Stimulated activated CD4-positive, alpha-beta T cell treated with anti-CD3 and anti-CD28 coated beads, Interleukin-4, amount 100 ng/mL, for 4 hours (primary cell): Measurements from ENCODE around the gene GLRA1.
"Not testable (repeated sequence)": the region's sequence is repeated elsewhere in the genome, so short reads cannot be mapped to it uniquely, and the experiment has no call there.

Experiments
- DNase-seq, 2 experiments: peaks; one replicate each; pipeline ENCODE4 v3.0.0-alpha.2; 2020

Gene GLRA1

GRCh38 chr5:151881621-151882225 lies 42.9 kb downstream of the GLRA1 start:
- DNase-seq = no peak

DNA sequence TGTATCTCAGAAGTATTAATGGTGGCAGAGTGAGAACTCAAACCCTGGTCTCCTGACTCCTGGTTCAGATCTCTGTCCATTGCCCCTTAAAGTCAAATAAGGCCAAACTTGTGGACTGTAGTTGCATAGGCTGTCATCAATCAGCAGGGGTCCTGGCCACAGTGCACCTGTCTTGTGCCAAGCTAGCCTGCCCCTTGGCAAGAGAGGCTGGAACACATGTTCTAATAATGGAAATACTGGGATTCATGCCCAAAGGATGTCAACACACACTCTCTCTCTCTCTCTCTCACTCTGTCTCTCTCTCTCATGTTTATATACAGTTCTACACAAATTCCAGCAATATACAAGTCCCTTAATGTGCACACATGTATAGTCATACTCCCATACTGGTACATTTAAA lies 44.3 kb downstream of the GLRA1 start:
- no peak for DNase-seq

GRCh38 chr5:151873701-151874100 lies 51.0 kb downstream of the GLRA1 start:
- no peak for DNase-seq

- no peak for DNase-seq
Observed at GRCh38 chr5:151872701-151873100, 52.0 kb downstream of the GLRA1 start.

DNA sequence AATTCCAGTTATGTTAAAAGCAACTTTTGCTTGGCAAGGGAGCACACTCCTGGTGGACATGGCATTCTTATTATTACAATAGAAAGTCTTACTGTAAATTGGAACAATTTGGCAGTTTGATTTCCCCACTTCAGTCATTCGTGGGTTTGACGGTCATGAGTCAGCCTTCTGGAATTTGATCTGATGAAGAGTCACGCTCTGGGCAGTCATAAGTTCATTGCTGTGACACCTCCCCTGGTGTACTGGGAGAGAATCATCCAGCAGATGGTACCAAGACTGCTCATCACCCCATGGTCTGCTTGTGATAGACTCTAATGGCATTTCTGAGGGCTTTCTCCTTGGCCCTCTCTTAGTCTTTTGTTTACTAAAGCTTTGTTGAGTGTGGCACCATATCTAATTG lies 53.8 kb downstream of the GLRA1 start:
- DNase-seq = no peak

- no peak for DNase-seq
Observed at GRCh38 chr5:151870271-151870670, 54.4 kb downstream of the GLRA1 start.

DNA sequence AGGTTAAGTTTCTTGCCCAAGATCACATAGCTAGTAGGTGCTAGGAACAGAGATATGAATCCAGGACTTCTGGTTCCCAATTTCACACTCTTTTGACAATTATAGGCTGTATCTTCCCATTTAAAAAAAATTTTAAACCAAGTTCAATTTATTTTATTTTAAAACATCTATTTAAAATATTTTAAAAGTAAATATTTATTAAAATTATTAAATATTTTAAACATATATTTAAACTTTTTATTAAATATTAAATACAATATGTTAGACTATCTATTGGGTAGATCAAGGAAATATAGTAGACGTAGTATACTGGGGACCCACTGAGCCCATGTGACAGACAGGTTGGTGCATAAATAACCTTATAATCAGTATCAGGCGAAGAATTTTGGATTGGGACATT lies 54.8 kb downstream of the GLRA1 start:
- no peak for DNase-seq

DNA sequence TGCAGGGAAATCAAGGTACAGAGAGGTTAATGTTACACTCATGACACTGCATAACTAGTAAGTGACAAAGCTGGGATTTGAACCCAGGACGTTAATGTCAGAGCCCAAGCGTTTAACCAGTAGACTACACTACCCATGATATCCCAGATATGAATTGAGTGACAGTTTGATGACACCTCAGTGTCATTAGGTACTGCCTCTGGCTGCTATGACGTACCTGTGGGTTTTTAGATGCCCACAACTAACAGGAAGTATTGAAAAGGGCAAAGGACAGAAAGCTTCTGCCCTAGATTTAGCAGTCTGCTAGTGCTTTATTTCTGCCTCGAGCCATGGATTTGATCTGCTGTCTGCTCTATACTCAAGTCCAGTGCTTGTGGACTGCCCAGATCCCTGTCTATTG lies 56.2 kb downstream of the GLRA1 start:
- DNase-seq = no peak

DNA sequence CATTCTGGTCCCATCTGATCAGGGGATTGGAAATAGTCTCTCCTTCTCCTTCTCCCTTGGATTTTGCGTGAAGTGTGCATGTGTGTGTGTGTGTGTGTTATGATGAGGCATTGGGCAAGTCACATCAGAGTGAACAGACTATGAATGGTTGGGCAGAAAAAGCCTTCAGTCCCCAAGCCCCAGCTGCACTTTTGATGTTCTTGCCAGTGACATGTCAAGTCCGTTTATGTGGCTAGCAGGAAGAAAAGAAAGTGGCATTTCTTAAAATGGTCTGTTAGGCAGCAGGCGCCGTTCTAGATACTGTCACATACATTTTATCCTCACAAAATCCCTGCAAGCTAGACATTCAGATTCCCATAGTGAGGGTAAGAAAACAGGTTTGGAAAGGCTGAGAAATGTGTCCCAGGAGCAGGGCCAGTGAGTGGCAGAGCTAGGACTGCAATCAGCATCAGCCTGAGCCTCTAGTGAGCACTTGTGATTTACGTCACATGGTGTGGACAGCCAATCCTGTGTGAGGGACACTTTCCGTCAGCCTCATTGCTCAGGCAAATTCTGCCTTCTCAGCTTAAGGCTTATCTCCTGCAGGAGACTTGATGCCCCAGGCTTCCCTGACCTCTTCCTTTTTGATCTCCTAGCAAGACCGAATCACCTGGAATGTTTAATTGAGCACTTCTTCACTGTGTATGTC lies 60.4 kb downstream of the GLRA1 start:
- DNase-seq = no peak

DNA sequence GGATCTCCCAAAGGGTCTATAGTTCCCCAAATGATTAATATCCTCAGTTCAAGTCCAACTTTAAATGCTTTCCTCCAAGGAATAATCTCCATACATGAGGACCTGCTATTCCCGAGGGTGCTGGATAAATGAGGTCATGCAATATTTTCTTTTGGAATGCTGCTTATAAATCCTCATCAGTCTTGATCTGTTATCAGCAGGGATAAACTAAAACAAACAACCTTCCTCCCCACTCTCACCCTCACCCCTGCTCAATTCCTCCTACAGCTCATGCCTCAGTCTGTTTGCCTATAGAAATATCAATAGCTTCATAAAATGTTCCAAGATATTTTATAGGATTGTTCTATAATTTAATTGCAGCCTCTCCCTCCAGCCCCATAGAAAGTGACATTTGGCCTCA lies 61.1 kb downstream of the GLRA1 start:
- DNase-seq = no peak

DNA sequence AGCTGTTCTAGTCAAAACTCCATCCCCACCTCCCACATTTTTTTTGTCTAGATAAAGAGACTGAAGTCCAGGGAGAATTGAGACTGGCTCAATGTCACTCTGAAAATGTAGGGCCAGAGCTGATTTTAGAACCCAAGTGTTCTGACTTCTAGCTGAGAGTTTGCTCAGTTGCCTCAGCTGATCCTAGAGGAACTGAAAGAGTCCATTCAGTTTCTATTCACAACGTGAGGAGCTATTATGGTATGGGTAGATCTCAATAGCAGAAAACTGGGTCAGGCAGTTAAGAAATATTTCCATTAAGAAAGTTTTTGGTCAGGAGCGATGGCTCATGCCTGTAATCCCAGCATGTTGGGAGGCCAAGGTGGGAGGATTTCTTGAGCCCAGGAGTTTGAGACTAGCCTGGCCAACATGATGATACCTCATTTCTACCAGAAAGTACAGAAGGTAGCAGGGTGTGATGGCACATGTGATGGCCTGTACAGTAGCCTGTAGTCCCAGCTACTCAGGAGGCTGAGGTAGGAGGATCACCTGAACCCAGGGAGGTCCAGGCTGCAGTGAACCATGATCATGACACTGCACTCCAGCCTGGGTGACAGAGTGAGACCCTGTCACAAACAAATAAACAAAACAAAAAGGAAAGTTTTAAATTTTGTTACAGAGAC lies 61.7 kb downstream of the GLRA1 start:
- DNase-seq = no peak

- not testable (repeated sequence) for DNase-seq
Observed at GRCh38 chr5:151860867-151861266, 63.8 kb downstream of the GLRA1 start.

DNA sequence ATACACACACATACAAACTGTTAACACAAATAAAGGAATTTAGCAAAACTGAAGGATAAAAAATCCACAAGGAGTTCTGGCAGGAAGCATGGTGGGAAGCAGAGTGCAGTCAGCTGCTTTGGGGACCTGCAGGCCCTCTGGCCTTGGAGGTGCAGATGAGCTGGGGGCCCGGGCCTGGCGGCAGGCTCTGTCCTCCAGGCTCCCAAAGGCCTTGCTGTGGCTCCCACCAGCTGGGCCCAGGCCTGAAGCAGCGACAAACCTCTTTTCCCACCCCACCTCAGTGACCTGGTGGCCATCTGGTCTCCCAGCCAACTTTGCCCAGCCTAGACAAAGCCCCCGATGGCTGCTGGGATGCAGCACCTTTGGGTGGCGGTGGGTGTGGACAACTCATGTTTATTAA lies 67.8 kb downstream of the GLRA1 start:
- DNase-seq = no peak

DNA sequence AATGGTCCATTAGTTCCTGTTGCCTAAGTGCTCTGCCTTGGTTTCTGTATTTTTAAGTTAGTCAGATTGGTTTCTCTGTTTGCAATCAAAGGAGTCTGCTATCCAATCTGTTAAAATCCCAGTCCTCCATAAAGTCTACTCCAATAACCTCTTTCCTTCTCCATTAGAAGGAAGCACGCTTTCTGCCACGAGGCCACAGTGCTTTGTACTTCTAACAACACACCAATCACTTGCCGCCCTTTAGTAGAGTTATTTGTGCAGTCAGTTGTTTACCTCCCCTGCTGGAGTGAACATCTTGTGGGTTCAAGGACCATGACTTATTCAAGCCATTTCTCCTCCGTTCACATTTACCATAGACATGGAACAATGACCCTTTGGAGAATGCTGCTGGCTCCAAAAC lies 69.0 kb downstream of the GLRA1 start:
- no peak for DNase-seq

DNA sequence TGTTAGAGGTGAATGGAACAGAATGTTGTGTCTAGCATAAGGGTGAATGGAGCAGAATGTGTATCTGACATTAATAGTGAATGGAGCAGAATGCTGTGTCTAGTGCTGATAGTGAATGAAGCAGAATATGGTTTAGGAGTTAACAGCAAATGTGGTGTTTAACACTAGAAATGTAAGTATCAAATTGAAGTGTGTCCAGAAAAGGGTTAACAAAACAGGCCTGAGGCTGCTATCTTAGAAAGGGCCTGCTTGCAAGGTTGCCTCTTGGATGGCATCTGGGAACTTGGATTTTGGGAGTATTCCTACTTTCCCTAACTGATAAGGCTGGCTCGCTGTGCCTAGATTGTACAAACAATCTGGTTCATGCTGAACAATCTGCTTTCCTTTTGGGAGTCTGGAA lies 76.8 kb downstream of the GLRA1 start:
- no peak for DNase-seq

DNA sequence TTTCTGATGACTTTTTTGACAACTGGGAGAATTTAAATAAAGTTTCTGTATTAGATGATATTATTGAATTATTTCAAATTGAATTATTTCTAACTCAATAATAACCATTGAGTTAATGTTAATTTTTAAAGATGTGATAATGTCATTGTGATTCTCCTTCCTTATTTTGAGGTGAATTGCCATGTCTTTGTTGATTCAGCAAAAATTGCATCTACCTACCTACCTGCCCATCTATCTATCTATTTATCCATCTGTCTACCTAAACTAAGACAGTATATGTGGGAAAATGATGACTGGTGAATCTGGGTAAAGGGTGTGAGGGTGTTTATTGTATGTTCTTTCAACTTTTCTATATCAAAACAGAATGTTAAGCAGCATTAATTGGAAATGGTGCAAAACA lies 77.9 kb downstream of the GLRA1 start:
- no peak for DNase-seq

DNA sequence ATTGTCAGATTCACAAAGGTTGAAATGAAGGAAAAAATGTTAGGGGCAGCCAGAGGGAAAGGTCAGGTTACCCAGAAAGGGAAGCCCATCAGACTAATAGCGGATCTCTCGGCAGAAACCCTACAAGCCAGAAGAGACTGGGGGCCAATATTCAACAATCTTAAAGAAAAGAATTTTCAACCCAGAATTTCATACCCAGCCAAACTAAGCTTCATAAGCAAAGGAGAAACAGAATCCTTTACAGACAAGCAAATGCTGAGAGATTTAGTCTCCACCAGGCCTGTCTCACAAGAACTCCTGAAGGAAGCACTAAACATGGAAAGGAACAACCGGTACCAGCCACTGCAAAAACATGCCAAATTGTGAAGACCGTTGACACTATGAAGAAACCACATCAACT lies 91.8 kb downstream of the GLRA1 start:
- DNase-seq = not testable (repeated sequence)

DNA sequence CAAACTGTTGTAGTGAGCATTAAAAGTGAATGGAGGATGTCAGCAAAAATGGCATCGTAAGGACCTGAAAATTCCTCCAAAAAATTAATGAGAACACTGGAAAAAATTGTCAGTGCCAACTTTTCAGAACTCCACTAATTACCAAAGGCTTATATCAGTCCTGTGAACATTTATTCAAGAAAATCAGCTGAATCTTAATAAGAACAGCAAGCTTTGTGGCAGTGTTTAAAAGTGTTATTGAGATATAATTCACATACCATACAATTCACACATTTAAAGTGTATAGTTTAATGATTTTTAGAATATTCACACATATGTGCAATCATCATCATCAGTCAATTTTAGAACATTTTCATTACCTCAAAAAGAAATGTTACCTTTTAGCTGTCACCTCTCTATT lies 95.3 kb downstream of the GLRA1 start:
- no peak for DNase-seq

GRCh38 chr5:151825445-151825844 lies 99.2 kb downstream of the GLRA1 start:
- no peak for DNase-seq

DNA sequence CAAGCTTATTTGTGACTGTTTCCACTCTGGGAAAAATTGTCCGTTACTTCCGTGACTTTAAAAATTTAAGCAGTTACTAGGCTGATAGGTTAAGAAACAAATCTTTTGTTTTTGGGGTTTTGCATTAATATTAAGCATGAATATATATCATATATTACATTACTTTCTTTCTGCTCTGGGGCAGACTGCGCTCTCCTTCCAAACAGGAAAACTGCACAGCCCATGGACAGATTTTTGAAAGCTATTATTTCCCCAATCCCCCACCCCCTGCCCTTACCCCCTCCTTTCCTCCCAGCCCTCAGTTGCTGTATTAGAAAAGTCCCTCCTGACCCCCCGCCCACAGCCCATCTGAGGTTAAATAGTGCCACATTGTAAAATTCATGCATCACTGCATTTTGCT lies 102.5 kb downstream of the GLRA1 start:
- DNase-seq = no peak

DNA sequence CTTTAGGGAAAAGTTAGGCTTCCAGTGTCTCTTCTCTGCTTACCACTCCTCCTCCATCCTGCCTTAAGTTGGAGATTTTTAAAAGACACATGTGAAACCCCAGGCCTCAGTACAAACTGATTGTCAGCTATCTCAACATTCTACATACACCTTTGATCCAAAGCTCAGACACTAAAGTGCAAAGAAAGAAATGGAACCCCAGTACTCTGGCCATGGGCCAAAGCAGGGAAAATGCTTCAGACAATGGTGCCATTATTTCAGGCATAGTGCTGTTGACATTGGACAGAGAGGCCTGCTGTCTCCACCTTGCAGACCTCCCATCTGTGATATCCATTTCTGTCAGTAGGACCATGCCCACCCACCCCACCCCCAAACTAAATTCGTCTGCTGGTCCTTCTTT lies 103.7 kb downstream of the GLRA1 start:
- DNase-seq = no peak

DNA sequence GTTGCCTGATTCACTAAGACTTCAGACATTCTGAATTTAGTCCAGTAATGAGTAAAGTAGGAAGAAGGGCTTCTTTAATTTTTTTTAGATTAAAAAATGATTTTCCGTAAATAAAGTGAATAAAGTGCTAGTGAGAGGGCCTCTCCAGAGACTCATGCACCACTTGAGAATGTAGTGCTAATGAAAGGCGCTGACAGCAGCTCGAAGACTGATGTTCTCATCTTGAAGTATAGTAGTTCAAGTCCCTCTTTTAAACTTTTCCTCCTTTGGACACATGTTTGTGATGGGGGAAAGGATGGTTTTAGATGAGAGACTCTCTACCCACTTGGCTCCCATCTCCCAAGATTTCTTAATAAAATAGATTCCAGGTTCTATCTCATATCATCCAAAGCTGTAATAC lies 104.4 kb downstream of the GLRA1 start:
- DNase-seq = no peak

- DNase-seq = no peak
Observed at GRCh38 chr5:151819830-151820229, 104.8 kb downstream of the GLRA1 start.

GRCh38 chr5:151815051-151815450 lies 109.6 kb downstream of the GLRA1 start:
- DNase-seq = no peak
